Measurements from ENCODE around the gene RDH5. TPM values are rescaled to one million over a fixed set of nuclear protein-coding genes. Genes with fewer than 3 reads are reported as not detected.

Gene RDH5
- total RNA-seq = 10 to 100 TPM; 13.8 to 23.0 (median 17.2) TPM

- intact Hi-C loops (cut with DNase I) = no loop called here
- TF ChIP-seq POLR2AphosphoS5 (IDR thresholded peaks at IDR 0.05) = peak; percentile 90 to 93
- no peak for TF ChIP-seq CTCF (IDR thresholded peaks at IDR 0.05)
- peak; percentile 66 for TF ChIP-seq EP300 (IDR thresholded peaks at IDR 0.05)
- TF ChIP-seq POLR2A (IDR thresholded peaks at IDR 0.05; ENCODE audit: low read depth) = peak; percentile 33
- Histone ChIP-seq H3K9me3 (no peaks in the 10 kb centered on the region), H3K27ac (replicated peaks in 1 of 4) (peak within 1 kb of the TSS; percentile 89 to 100 (median 98)), H3K27me3 (no peaks in the 10 kb centered on the region), H3K36me3 (peaks cover 5 to 34% (median 17%) of the 10 kb centered on the region in 4 donors), H3K4me3 (peak within 1 kb of the TSS; percentile 17 to 43 (median 26)), H3K4me1 (peaks cover 74 to 95% (median 89%) of the 10 kb centered on the region in 4 donors)
- no peak for DNase-seq (ENCODE audit: extremely low spot score)
- WGBS = 49% methylated on average over 5 of the region's 6 CpGs
These were observed at the start of gene RDH5 for GRCh38 chr12:55720071-55720564. Gene RDH5 (plus strand): TSS chr12:55720393. CDS start chr12:55721185, 792 bp downstream.

- no peak for TF ChIP-seq POLR2A (IDR thresholded peaks at IDR 0.05; ENCODE audit: low read depth)
- no peaks in the 10 kb centered on the region for H3K36me3 ChIP-seq
- no peaks in the 10 kb centered on the region for H3K27me3 ChIP-seq
- no peaks in the 10 kb centered on the region for H3K9me3 ChIP-seq
- intact Hi-C loops (cut with DNase I) = no loop called here
- DNase-seq (ENCODE audit: extremely low spot score) = no peak
- no peak overlapping the region for H3K4me3 ChIP-seq
- 63% methylated on average over 4 of the region's 4 CpGs for WGBS
- no peaks in the 10 kb centered on the region for H3K4me1 ChIP-seq
- H3K27ac ChIP-seq (replicated peaks in 1 of 4) = no peak overlapping the region
These were observed 48.4 kb upstream of the RDH5 start for GRCh38 chr12:55671746-55672145.

- no peak overlapping the region for H3K27ac ChIP-seq (replicated peaks in 1 of 4)
- H3K36me3 ChIP-seq = no peaks in the 10 kb centered on the region
- no peaks in the 10 kb centered on the region for H3K27me3 ChIP-seq
- H3K4me3 ChIP-seq = no peak overlapping the region
- intact Hi-C loops (cut with DNase I) = no loop called here
- H3K4me1 ChIP-seq = no peaks in the 10 kb centered on the region
- TF ChIP-seq CTCF (IDR thresholded peaks at IDR 0.05) = no peak
- TF ChIP-seq POLR2AphosphoS5 (IDR thresholded peaks at IDR 0.05) = no peak
- no peak for TF ChIP-seq POLR2A (IDR thresholded peaks at IDR 0.05; ENCODE audit: low read depth)
- TF ChIP-seq EP300 (IDR thresholded peaks at IDR 0.05) = no peak
- H3K9me3 ChIP-seq = no peaks in the 10 kb centered on the region
- no peak for DNase-seq (ENCODE audit: extremely low spot score)
These were observed 46.6 kb upstream of the RDH5 start for GRCh38 chr12:55673638-55674037.

GRCh38 chr12:55675666-55676065 is 44.5 kb upstream of the RDH5 start:
- TF ChIP-seq EP300 (IDR thresholded peaks at IDR 0.05) (no peak), POLR2A (IDR thresholded peaks at IDR 0.05; ENCODE audit: low read depth) (no peak), CTCF (IDR thresholded peaks at IDR 0.05) (no peak), POLR2AphosphoS5 (IDR thresholded peaks at IDR 0.05) (no peak)
- Histone ChIP-seq H3K27me3 (no peaks in the 10 kb centered on the region), H3K27ac (replicated peaks in 1 of 4) (no peak overlapping the region), H3K4me3 (no peak overlapping the region), H3K4me1 (no peaks in the 10 kb centered on the region), H3K9me3 (no peaks in the 10 kb centered on the region), H3K36me3 (no peaks in the 10 kb centered on the region)
- 85% methylated on average over 8 of the region's 8 CpGs for WGBS
- DNase-seq (ENCODE audit: extremely low spot score) = no peak
- intact Hi-C loops (cut with DNase I) = no loop called here

- Histone ChIP-seq H3K36me3 (no peaks in the 10 kb centered on the region), H3K9me3 (no peaks in the 10 kb centered on the region), H3K4me3 (no peak overlapping the region), H3K27ac (replicated peaks in 1 of 4) (no peak overlapping the region), H3K27me3 (no peaks in the 10 kb centered on the region), H3K4me1 (peaks cover 6 to 10% (median 9%) of the 10 kb centered on the region in 4 donors)
- DNase-seq (ENCODE audit: extremely low spot score) = no peak
- WGBS = 51% methylated on average over 6 of the region's 6 CpGs
- TF ChIP-seq CTCF (IDR thresholded peaks at IDR 0.05) (no peak), POLR2AphosphoS5 (IDR thresholded peaks at IDR 0.05) (no peak), POLR2A (IDR thresholded peaks at IDR 0.05; ENCODE audit: low read depth) (no peak), EP300 (IDR thresholded peaks at IDR 0.05) (no peak)
- intact Hi-C loops (cut with DNase I) = no loop called here
These were observed 43.5 kb upstream of the RDH5 start for GRCh38 chr12:55676707-55677106.
